IPS-20b (cell line): ENCODE measurements around the gene RGS14.
A peak's percentile ranks its signal among the peaks of the same experiment; 100 is the strongest.
"Not testable (repeated sequence)": the region's sequence is repeated elsewhere in the genome, so short reads cannot be mapped to it uniquely, and the experiment has no call there.

Source experiments
- H3K27ac ChIP-seq: one replicate; pipeline ENCODE4 v1.5.1; 2013; ENCODE audit warnings: low read length
- H3K27me3 ChIP-seq: 2 replicates; pipeline ENCODE4 v1.6.1; 2013; ENCODE audit warnings: mild to moderate bottlenecking, low read length, inconsistent platforms; ENCODE audit not compliant: insufficient read depth
- H3K36me3 ChIP-seq: 2 replicates; pipeline ENCODE4 v1.6.1; 2013; ENCODE audit warnings: low read depth, mild to moderate bottlenecking, inconsistent platforms, low read length, moderate library complexity; ENCODE audit not compliant: insufficient read depth
- H3K4me1 ChIP-seq: 2 replicates; pipeline ENCODE4 v1.6.1; 2013; ENCODE audit warnings: mild to moderate bottlenecking, control low read depth, inconsistent platforms, low read length, moderate library complexity; ENCODE audit not compliant: insufficient read depth
- H3K4me3 ChIP-seq: 2 replicates; pipeline ENCODE4 v1.5.1; 2013; ENCODE audit warnings: mild to moderate bottlenecking, low read length, inconsistent platforms
- H3K9ac ChIP-seq: 2 replicates; pipeline ENCODE4 v1.6.1; 2013; ENCODE audit warnings: low read depth, mild to moderate bottlenecking, inconsistent platforms, low read length, moderate library complexity
- H3K9me3 ChIP-seq: 2 replicates; pipeline ENCODE4 v1.6.1; 2013; ENCODE audit warnings: mild to moderate bottlenecking, low read depth, low read length, inconsistent platforms; ENCODE audit not compliant: insufficient read depth

RGS14 gene

DNA sequence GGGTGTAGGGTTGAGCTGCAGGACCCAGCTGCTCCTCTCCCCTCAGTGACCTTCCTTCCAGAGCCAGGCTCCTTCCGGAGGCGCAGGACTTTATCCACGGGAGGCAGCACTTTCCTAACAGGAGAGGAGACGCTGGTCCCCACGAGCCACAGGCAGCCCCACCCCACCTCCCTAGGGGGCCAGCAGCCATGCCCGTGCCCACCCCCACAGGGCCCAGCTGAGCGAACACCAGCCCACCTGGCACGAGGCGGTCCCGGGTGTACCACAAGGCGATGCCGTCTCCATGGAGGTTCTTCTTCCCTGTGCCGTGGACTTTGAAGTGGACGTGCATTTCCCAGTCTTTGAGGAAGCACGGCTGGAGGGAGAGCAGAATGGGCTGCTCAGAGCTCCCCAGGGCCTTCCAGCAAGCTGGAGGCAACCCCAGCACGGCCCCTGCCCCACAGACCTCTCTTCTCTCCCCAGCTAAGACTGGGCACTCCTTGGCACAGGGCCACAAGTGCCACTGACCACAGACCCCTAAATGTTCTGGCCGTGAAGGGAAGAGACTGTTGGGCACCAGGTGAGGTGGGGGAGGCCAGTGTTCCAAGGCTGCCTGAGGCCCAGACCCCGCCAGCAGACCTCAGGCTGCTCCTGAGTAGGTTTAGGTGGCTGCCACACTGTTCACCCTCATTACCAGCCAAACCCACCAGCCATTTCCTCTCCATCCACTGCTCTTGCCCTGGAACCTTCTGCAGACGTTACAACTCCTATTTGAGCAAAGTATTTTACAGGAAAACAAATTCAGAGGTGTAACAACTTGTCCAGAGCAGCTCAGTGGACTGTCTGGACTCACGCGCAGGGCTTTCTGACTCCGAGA, 19.2 kb upstream of the RGS14 start:
- peaks cover 60% of the 10 kb centered on the region for H3K36me3 ChIP-seq
- H3K9me3 ChIP-seq, result no peaks in the 10 kb centered on the region
- H3K4me3 ChIP-seq, result no peak overlapping the region
- H3K4me1 ChIP-seq, result no peaks in the 10 kb centered on the region; the same call in 1 of the 2 replicates
- no peaks in the 10 kb centered on the region for H3K27me3 ChIP-seq
- no peak overlapping the region for H3K9ac ChIP-seq
- H3K27ac ChIP-seq, result no peak overlapping the region

DNA sequence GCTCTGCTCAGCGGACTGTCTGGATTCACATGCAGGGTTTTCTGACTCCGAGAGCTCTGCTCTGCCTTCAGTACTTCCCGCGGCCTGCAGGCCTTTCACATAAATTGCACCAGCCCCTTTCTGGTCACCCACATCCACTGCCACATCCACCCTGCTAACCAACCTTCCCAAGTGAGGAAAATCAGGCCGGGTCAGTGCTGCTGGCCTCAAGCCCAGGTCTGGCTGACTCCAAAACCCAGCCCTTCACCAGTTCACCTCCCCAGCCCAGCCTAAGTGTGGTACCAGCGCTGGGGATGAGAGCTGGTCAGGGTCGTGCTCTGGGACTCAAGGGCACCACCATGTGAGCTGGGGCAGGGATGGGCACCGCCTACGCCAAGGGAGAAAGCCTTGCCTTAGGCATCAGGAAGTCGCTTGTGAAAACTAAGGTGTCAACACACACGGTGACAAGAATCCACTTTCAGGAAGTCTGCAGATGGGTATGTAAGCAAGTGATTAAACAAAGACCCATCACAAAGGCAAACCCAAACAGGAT, 18.6 kb upstream of the RGS14 start:
- no peak overlapping the region for H3K4me3 ChIP-seq
- H3K36me3 ChIP-seq, result peaks cover 56% of the 10 kb centered on the region
- no peaks in the 10 kb centered on the region; the same call in 1 of the 2 replicates for H3K4me1 ChIP-seq
- H3K27ac ChIP-seq, result no peak overlapping the region
- H3K27me3 ChIP-seq, result no peaks in the 10 kb centered on the region
- H3K9me3 ChIP-seq, result no peaks in the 10 kb centered on the region
- H3K9ac ChIP-seq, result no peak overlapping the region

- H3K4me3 ChIP-seq, result not testable (repeated sequence)
- peaks cover 36% of the 10 kb centered on the region for H3K36me3 ChIP-seq
Measured at GRCh38 chr5:177343000-177343399, 14.7 kb upstream of the RGS14 start.

DNA sequence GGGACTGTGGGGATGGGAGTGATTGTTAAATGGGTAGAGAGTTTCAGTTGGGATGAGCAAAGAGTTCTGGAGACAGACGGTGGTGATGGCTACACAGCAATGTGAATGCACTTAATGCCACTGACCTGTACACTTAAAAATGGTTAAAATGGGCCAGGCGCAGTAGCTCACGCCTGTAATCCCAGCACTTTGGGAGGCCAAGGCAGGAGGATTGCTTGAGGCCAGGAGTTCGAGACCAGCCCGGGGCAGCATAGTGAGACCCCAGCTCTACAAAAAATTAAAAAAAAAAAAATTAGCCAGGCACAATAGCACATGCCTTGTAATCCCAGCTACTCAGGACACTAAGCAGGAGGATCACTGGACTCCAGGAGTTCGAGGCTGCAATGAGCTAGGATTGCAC, 13.9 kb upstream of the RGS14 start:
- Histone ChIP-seq H3K36me3 (peaks cover 35% of the 10 kb centered on the region), H3K4me3 (no peak overlapping the region)

More at GRCh38 chr5:177343000-177343399, 14.7 kb upstream of the RGS14 start:
- not testable (repeated sequence) for H3K4me1 ChIP-seq, H3K27ac ChIP-seq, H3K9ac ChIP-seq, H3K9me3 ChIP-seq, H3K27me3 ChIP-seq

GRCh38 chr5:177344891-177345290, 12.8 kb upstream of the RGS14 start:
- Histone ChIP-seq H3K36me3 (peaks cover 35% of the 10 kb centered on the region), H3K27ac (no peak overlapping the region)

More for the DNA sequence above, 13.9 kb upstream of the RGS14 start:
- H3K9ac ChIP-seq, result no peak overlapping the region
- H3K9me3 ChIP-seq, result no peaks in the 10 kb centered on the region
- no peaks in the 10 kb centered on the region; the same call in 1 of the 2 replicates for H3K4me1 ChIP-seq
- H3K27ac ChIP-seq, result no peak overlapping the region
- H3K27me3 ChIP-seq, result no peaks in the 10 kb centered on the region

GRCh38 chr5:177346820-177347219, 10.9 kb upstream of the RGS14 start:
- Histone ChIP-seq H3K9ac (no peak overlapping the region), H3K27ac (no peak overlapping the region), H3K4me3 (no peak overlapping the region), H3K27me3 (no peaks in the 10 kb centered on the region), H3K4me1 (peaks cover 7% of the 10 kb centered on the region), H3K36me3 (peaks cover 28% of the 10 kb centered on the region; the same call in 1 of the 2 replicates), H3K9me3 (no peaks in the 10 kb centered on the region)

More at GRCh38 chr5:177344891-177345290, 12.8 kb upstream of the RGS14 start:
- Histone ChIP-seq H3K9me3 (no peaks in the 10 kb centered on the region), H3K4me3 (no peak overlapping the region), H3K27me3 (no peaks in the 10 kb centered on the region), H3K9ac (no peak overlapping the region), H3K4me1 (no peaks in the 10 kb centered on the region; the same call in 1 of the 2 replicates)

DNA sequence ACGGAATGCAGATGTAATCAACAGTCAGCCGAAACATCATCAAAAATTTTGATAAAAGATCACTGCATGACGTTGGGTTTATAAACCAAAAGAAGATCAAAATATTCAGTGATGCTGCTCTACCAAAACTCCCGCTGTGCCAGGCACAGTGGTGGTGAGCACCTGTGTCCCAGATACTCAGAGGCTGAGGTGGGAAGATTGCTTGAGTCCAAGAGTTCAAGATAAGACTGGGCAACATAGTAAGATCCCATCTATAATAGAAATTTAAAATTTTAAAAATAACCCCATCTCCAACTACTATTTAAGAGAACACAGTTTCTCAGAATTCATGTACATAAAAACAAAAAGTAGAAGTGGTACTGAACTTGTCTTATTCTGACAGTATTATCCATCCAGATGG, 10.0 kb upstream of the RGS14 start:
- Histone ChIP-seq H3K9ac (no peak overlapping the region), H3K27ac (no peak overlapping the region), H3K9me3 (no peaks in the 10 kb centered on the region), H3K27me3 (no peaks in the 10 kb centered on the region), H3K4me3 (no peak overlapping the region), H3K36me3 (peaks cover 25% of the 10 kb centered on the region; the same call in 1 of the 2 replicates), H3K4me1 (peaks cover 7% of the 10 kb centered on the region)

DNA sequence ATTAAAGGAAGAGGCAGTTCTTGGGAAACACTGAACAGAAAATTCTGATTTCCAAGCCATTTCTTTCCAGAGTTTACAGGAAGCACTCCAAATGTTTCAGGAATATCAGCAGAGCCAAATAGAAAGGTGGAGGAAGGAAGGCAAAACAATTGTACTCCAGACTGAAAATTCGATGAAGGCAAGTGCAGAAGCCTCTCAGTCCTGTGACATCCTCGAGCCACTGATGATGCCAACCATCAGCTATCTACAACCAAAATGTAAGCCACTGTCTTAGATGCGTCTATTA, 8.4 kb upstream of the RGS14 start:
- peaks cover 19% of the 10 kb centered on the region; the same call in 1 of the 2 replicates for H3K36me3 ChIP-seq
- no peak overlapping the region for H3K27ac ChIP-seq
- no peak overlapping the region for H3K9ac ChIP-seq
- H3K4me1 ChIP-seq, result peaks cover 7% of the 10 kb centered on the region
- peaks cover 2% of the 10 kb centered on the region; the same call in 1 of the 2 replicates for H3K27me3 ChIP-seq
- H3K4me3 ChIP-seq, result no peak overlapping the region
- no peaks in the 10 kb centered on the region for H3K9me3 ChIP-seq

- no peak overlapping the region for H3K27ac ChIP-seq
Measured at GRCh38 chr5:177349762-177350161, 8.0 kb upstream of the RGS14 start.

GRCh38 chr5:177350776-177351391, 6.8 kb upstream of the RGS14 start:
- H3K27me3 ChIP-seq, result peaks cover 6% of the 10 kb centered on the region
- H3K4me1 ChIP-seq, result peaks cover 7% of the 10 kb centered on the region
- no peaks in the 10 kb centered on the region for H3K9me3 ChIP-seq
- peak overlapping the region; percentile 99 for H3K4me3 ChIP-seq
- peaks cover 19% of the 10 kb centered on the region; the same call in 1 of the 2 replicates for H3K36me3 ChIP-seq
- peak overlapping the region; percentile 89 for H3K27ac ChIP-seq
- peak overlapping the region; percentile 96 for H3K9ac ChIP-seq

More at GRCh38 chr5:177349762-177350161, 8.0 kb upstream of the RGS14 start:
- H3K9ac ChIP-seq, result no peak overlapping the region
- H3K27me3 ChIP-seq, result peaks cover 2% of the 10 kb centered on the region
- H3K9me3 ChIP-seq, result no peaks in the 10 kb centered on the region
- no peak overlapping the region; the same call in 1 of the 2 replicates for H3K4me3 ChIP-seq
- peaks cover 7% of the 10 kb centered on the region for H3K4me1 ChIP-seq
- peaks cover 19% of the 10 kb centered on the region; the same call in 1 of the 2 replicates for H3K36me3 ChIP-seq

GRCh38 chr5:177351392-177352329, 6.1 kb upstream of the RGS14 start, which contains the start of gene LMAN2:
Gene LMAN2, minus strand, starts transcription at chr5:177351668. Its CDS starts 21 bp downstream, at chr5:177351647.
- H3K4me3 ChIP-seq, result peak within 1 kb of the TSS; percentile 99
- no peaks in the 10 kb centered on the region for H3K9me3 ChIP-seq
- peaks cover 11% of the 10 kb centered on the region for H3K27me3 ChIP-seq
- peaks cover 7% of the 10 kb centered on the region for H3K4me1 ChIP-seq
- peak within 1 kb of the TSS; percentile 96 for H3K9ac ChIP-seq
- peaks cover 16% of the 10 kb centered on the region; the same call in 1 of the 2 replicates for H3K36me3 ChIP-seq
- H3K27ac ChIP-seq, result peak within 1 kb of the TSS; percentile 89
